T-helper 17 cell (primary cell): ENCODE results near the gene NHLH1. TPM values are rescaled to one million over a fixed set of nuclear protein-coding genes. Genes with fewer than 3 reads are reported as not detected.

Source experiments
- ATAC-seq: fragments of 150-1000 bp; cut with Tn5 transposase; 2 replicates; pipeline ENCODE4 v1.10.0; 2021; ENCODE audit warnings: mild to moderate bottlenecking, moderate library complexity
- DNase-seq, 3 donors: peaks; one replicate each; pipeline versions ENCODE4 v3.0.0 to v3.0.0-alpha.2; 2020 to 2021
- H3K9me3 ChIP-seq: one replicate; pipeline ENCODE4 v1.7.0; 2013; ENCODE audit warnings: low read length, mild to moderate bottlenecking; ENCODE audit not compliant: control insufficient read depth, poor library complexity, severe bottlenecking
- H3K27ac Mint-ChIP-seq: one replicate; pipeline ENCODE4 v1.8.0; 2022; ENCODE audit warnings: mild to moderate bottlenecking, moderate library complexity, mixed read lengths
- H3K27me3 Mint-ChIP-seq: one replicate; pipeline ENCODE4 v1.8.0; 2022; ENCODE audit warnings: mixed read lengths
- H3K36me3 Mint-ChIP-seq: one replicate; pipeline ENCODE4 v1.8.0; 2022; ENCODE audit warnings: low read depth, mixed read lengths
- H3K4me1 Mint-ChIP-seq: one replicate; pipeline ENCODE4 v1.8.0; 2022; ENCODE audit warnings: mild to moderate bottlenecking, mixed read lengths
- H3K4me3 Mint-ChIP-seq: one replicate; pipeline ENCODE4 v1.8.0; 2022; ENCODE audit warnings: mild to moderate bottlenecking, moderate library complexity, mixed read lengths
- total RNA-seq, 4 donors: library from RNA in 2 of 4; stranded (reverse) in 2 of 4; gene quantifications; one replicate each; pipeline ENCODE4 v1.2.3 and lab custom pipeline; 2022 to 2026

The NHLH1 gene
- total RNA-seq, 2 donors from 2014 or later = 0.17 to 0.21 TPM

GRCh38 chr1:160414881-160415280, 48.0 kb downstream of the NHLH1 start:
- H3K27ac Mint-ChIP-seq = no peak overlapping the region
- no peak for DNase-seq
- ATAC-seq = no peak
- H3K9me3 ChIP-seq = no peaks in the 10 kb centered on the region
- no peak overlapping the region for H3K4me3 Mint-ChIP-seq
- peaks cover 18% of the 10 kb centered on the region for H3K27me3 Mint-ChIP-seq
- no peaks in the 10 kb centered on the region for H3K36me3 Mint-ChIP-seq
- peaks cover 3% of the 10 kb centered on the region for H3K4me1 Mint-ChIP-seq

DNA sequence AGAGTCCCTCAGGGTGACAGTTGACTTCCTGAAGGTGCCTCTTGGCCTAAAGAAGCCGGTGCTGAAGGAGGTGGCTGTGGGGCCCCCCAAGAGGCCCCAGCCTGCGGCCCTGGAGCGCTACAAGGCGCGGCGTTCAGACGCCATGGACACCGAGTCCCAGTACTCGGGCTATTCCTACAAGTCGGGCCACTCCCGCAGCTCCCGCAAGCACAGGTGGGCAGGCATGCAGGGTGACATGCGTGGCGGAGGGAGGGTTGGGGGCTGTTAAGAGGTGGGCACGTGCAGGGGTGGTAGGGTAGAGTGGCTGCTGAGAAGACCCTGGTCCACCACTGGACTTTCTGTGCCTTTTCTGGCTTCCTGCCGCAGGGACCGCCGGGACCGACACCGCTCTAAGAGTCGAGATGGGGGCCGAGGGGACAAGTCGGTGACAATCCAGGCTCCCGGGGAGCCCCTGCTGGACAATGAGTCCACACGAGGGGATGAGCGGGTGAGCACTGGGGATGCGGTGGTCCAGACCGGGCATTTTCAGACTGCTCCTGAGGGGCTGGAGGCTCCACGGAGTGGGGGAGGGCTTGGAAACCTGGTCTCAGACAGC, 48.9 kb downstream of the NHLH1 start:
- Mint-ChIP-seq H3K27ac (no peak overlapping the region), H3K27me3 (peaks cover 27% of the 10 kb centered on the region), H3K4me3 (no peak overlapping the region), H3K36me3 (no peaks in the 10 kb centered on the region), H3K4me1 (peaks cover 3% of the 10 kb centered on the region)
- H3K9me3 ChIP-seq = no peaks in the 10 kb centered on the region
- ATAC-seq (no peak), DNase-seq (no peak)

GRCh38 chr1:160416369-160416768, 49.5 kb downstream of the NHLH1 start:
- Mint-ChIP-seq H3K4me3 (no peak overlapping the region), H3K27me3 (peaks cover 32% of the 10 kb centered on the region), H3K27ac (no peak overlapping the region), H3K36me3 (no peaks in the 10 kb centered on the region), H3K4me1 (peaks cover 4% of the 10 kb centered on the region)
- ATAC-seq = no peak
- no peak for DNase-seq
- no peaks in the 10 kb centered on the region for H3K9me3 ChIP-seq

DNA sequence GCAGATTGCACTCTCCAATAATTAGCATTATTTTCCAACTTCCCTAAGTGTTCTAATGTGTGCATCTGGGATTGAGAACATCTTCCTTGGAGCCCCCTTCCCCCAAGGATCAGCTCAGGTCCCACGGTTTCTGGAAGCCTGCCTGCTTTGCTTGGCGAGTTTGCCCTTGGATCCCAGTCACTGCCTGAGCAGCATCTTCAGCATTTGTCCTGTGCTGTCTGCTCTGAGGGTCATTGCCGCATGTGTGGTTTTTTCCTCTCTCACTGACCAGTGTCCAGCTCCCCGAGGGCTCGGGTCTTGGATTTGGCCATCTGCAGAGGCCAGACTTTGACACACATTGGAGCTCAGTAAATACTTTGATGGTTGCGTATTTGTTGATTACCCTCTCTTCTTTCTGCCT, 51.6 kb downstream of the NHLH1 start:
- no peaks in the 10 kb centered on the region for H3K9me3 ChIP-seq
- Mint-ChIP-seq H3K27ac (no peak overlapping the region), H3K4me1 (peaks cover 2% of the 10 kb centered on the region), H3K36me3 (no peaks in the 10 kb centered on the region), H3K4me3 (no peak overlapping the region), H3K27me3 (peaks cover 42% of the 10 kb centered on the region)
- ATAC-seq (no peak), DNase-seq (no peak)

DNA sequence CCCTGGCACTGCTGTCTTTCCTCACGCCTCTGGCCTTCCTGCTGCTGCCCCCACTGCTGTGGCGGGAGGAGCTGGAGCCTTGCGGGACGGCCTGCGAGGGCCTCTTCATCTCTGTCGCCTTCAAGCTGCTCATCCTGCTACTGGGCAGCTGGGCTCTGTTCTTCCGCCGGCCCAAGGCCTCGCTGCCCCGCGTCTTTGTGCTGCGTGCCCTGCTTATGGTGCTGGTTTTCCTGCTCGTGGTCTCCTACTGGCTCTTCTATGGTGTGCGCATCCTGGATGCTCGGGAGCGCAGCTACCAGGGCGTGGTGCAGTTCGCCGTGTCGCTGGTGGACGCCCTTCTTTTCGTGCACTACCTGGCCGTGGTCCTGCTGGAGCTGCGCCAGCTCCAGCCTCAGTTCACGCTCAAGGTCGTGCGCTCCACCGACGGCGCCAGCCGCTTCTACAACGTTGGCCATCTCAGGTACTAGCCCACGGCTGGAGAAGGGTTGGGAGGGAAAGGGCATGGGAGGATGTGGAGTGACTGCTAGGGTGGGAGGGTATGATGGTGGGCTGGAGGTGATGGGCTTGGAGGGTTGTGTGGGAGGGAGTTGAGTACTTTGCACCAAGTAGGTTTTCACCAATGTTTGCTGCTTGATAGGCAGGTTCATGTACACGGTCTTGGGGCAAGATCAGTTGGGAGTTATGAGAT, 52.4 kb downstream of the NHLH1 start:
- H3K36me3 Mint-ChIP-seq = peaks cover 2% of the 10 kb centered on the region
- H3K9me3 ChIP-seq = no peaks in the 10 kb centered on the region
- DNase-seq = no peak
- H3K27me3 Mint-ChIP-seq = peaks cover 45% of the 10 kb centered on the region
- H3K27ac Mint-ChIP-seq = no peak overlapping the region
- peaks cover 4% of the 10 kb centered on the region for H3K4me1 Mint-ChIP-seq
- no peak for ATAC-seq
- no peak overlapping the region for H3K4me3 Mint-ChIP-seq

- DNase-seq (no peak), ATAC-seq (no peak)
- Mint-ChIP-seq H3K27ac (no peak overlapping the region), H3K36me3 (peaks cover 3% of the 10 kb centered on the region), H3K4me3 (no peak overlapping the region), H3K27me3 (peaks cover 43% of the 10 kb centered on the region), H3K4me1 (peaks cover 7% of the 10 kb centered on the region)
- H3K9me3 ChIP-seq = no peaks in the 10 kb centered on the region
Observed at GRCh38 chr1:160419838-160420169, 52.9 kb downstream of the NHLH1 start.

DNA sequence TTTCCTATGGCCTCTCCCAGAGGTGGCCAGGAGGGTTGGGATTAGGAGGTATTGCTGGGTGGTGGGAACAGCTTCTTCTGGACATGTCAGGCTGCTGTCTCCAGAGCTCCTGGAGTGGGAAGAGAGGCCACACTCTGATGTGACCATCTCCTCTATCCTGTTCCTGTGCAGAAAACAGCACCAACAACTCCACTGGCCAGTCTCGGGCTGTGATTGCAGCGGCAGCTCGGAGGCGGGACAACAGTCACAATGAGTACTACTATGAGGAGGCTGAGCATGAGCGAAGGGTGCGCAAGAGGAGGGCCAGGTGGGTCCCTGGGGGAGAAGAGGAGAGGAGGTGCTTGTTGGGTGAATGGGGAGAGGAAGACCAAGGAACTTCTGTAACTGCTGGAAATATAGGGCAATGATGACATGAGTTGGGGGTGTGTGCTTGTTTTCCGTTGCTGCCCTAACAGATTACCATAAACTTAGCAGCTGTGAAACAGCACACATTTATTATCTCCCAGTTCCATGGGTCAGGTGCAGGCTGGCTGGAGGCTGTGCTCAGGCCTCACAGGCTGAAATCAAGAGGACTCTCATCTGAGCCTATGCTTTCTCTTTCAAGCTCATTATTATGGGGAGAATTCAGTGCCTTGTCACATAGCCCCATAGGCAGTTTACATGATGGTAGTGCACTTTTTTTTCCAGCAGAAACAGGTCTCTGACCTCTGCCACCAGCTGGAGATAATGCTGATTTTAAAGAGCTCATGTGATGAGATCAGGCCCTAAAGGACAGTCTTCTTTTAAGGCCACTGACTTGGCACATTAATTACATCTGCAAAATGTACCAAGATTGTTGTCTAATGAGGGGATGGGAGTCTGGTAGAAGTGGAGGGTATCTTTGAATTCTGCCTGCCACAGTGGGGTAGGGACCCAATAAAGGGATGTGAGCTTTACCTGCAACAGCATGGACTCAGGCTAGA, 54.3 kb downstream of the NHLH1 start:
- H3K9me3 ChIP-seq = no peaks in the 10 kb centered on the region
- H3K4me1 Mint-ChIP-seq = peaks cover 7% of the 10 kb centered on the region
- peaks cover 38% of the 10 kb centered on the region for H3K27me3 Mint-ChIP-seq
- ATAC-seq (no peak), DNase-seq (no peak)
- H3K4me3 Mint-ChIP-seq = peak overlapping the region; percentile 59
- no peak overlapping the region for H3K27ac Mint-ChIP-seq
- H3K36me3 Mint-ChIP-seq = peaks cover 3% of the 10 kb centered on the region

- H3K4me3 Mint-ChIP-seq = no peak overlapping the region
- H3K36me3 Mint-ChIP-seq = peaks cover 3% of the 10 kb centered on the region
- DNase-seq (no peak), ATAC-seq (no peak)
- no peak overlapping the region for H3K27ac Mint-ChIP-seq
- H3K9me3 ChIP-seq = no peaks in the 10 kb centered on the region
- peaks cover 38% of the 10 kb centered on the region for H3K27me3 Mint-ChIP-seq
- H3K4me1 Mint-ChIP-seq = peaks cover 7% of the 10 kb centered on the region
Observed at GRCh38 chr1:160421881-160422280, 55.0 kb downstream of the NHLH1 start.

Other genes with a start within 250 kb of the NHLH1 start
- under 1 TPM in 1 of 2 donors, not detected in 1; 0.27 TPM for gene ATP1A4, start 215.5 kb upstream of the NHLH1 start, total RNA-seq
- gene CASQ1, start 176.5 kb upstream of the NHLH1 start, total RNA-seq = not detected
- gene PEA15, start 161.7 kb upstream of the NHLH1 start, total RNA-seq = 10 to 100 TPM; 19.6 to 21.6 TPM
- gene DCAF8, start 104.5 kb upstream of the NHLH1 start, total RNA-seq = 100 to 1,000 TPM; 167 to 178 TPM
- 10 to 100 TPM; 28.9 to 34.7 TPM for gene PEX19, start 81.9 kb upstream of the NHLH1 start, total RNA-seq
- 100 to 1,000 TPM; 122 to 143 TPM for gene COPA, start 23.8 kb upstream of the NHLH1 start, total RNA-seq
- 10 to 100 TPM; 63.3 to 65.6 TPM for gene NCSTN, start 23.7 kb upstream of the NHLH1 start, total RNA-seq
- not detected for gene VANGL2, start 33.5 kb downstream of the NHLH1 start, total RNA-seq
- 10 to 100 TPM; 24.8 to 38.0 TPM for gene SLAMF6, start 156.2 kb downstream of the NHLH1 start, total RNA-seq
- gene CD84, start 212.4 kb downstream of the NHLH1 start, total RNA-seq = 10 to 100 TPM; 66.2 to 71.6 TPM